SK-N-SH treated with all-trans-retinoic acid at 6 μM for 48 hours (cell line): ENCODE measurements around the gene RND2.

Experiments
- ATAC-seq: fragments of 200-7000 bp; cut with Tn5 transposase; 3 replicates; pipeline ENCODE4 v1.9.1; 2020; ENCODE audit warnings: mild to moderate bottlenecking, moderate library complexity
- ARNTL ChIP-seq: fragments of 450-650 bp; formaldehyde crosslinking; IDR thresholded peaks from 2 replicates; pipeline ENCODE4 v1.5.0; 2020; ENCODE audit warnings: low read depth, mild to moderate bottlenecking, moderate library complexity, borderline replicate concordance
- BACH2 ChIP-seq: fragments of 250-450 bp; sonication (Bioruptor Pico); IDR thresholded peaks from 2 replicates; pipeline ENCODE4 v1.9.0; 2021; ENCODE audit warnings: mild to moderate bottlenecking, borderline replicate concordance
- CSDC2 ChIP-seq: fragments of 250-450 bp; sonication (Bioruptor Pico); IDR thresholded peaks from 2 replicates; pipeline ENCODE4 v1.5.0; 2020; ENCODE audit warnings: mild to moderate bottlenecking, moderate library complexity
- CSRNP3 ChIP-seq: fragments of 250-450 bp; sonication (Bioruptor Pico); IDR thresholded peaks from 2 replicates; pipeline ENCODE4 v1.5.1; 2021; ENCODE audit warnings: mild to moderate bottlenecking, moderate library complexity
- ESRRG ChIP-seq: fragments of 250-450 bp; sonication (Bioruptor Pico); IDR thresholded peaks from 2 replicates; pipeline ENCODE4 v1.6.1; 2021; ENCODE audit warnings: mild to moderate bottlenecking
- GLIS3 ChIP-seq: fragments of 250-450 bp; sonication (Bioruptor Pico); IDR thresholded peaks from 2 replicates; pipeline ENCODE4 v1.5.0; 2020; ENCODE audit warnings: mild to moderate bottlenecking, moderate library complexity
- ISL1 ChIP-seq: fragments of 250-450 bp; sonication (Bioruptor Pico); IDR thresholded peaks from 2 replicates; pipeline ENCODE4 v2.1.2; 2022; ENCODE audit warnings: mild to moderate bottlenecking, moderate library complexity
- OSR1 ChIP-seq: fragments of 250-450 bp; sonication (Bioruptor Pico); IDR thresholded peaks from 2 replicates; pipeline ENCODE4 v1.8.0; 2022; ENCODE audit warnings: moderate library complexity, mild to moderate bottlenecking, inconsistent platforms
- POU6F1 ChIP-seq: fragments of 250-450 bp; sonication (Bioruptor Pico); IDR thresholded peaks from 2 replicates; pipeline ENCODE4 v1.8.0; 2021; ENCODE audit warnings: low read depth, mild to moderate bottlenecking, moderate library complexity, borderline replicate concordance
- PPARA ChIP-seq: fragments of 250-450 bp; sonication (Bioruptor Pico); IDR thresholded peaks from 2 replicates; pipeline ENCODE4 v1.5.0; 2020; ENCODE audit warnings: mild to moderate bottlenecking, borderline replicate concordance
- RARB ChIP-seq: fragments of 250-450 bp; sonication (Bioruptor Pico); IDR thresholded peaks from 2 replicates; pipeline ENCODE4 v1.8.0; 2021; ENCODE audit warnings: mild to moderate bottlenecking, moderate library complexity
- TCF4 ChIP-seq: fragments of 250-450 bp; sonication (Bioruptor Pico); IDR thresholded peaks from 2 replicates; pipeline ENCODE4 v1.8.0; 2021; ENCODE audit warnings: mild to moderate bottlenecking, moderate library complexity, borderline replicate concordance
- TOX ChIP-seq: fragments of 250-450 bp; sonication (Bioruptor Pico); IDR thresholded peaks from 2 replicates; pipeline ENCODE4 v1.8.0; 2021; ENCODE audit warnings: mild to moderate bottlenecking, moderate library complexity, borderline replicate concordance
- TSHZ2 ChIP-seq: fragments of 250-450 bp; sonication (Bioruptor Pico); IDR thresholded peaks from 2 replicates; pipeline ENCODE4 v1.5.0; 2020; ENCODE audit warnings: mild to moderate bottlenecking, moderate library complexity
- ZC3H10 ChIP-seq: fragments of 250-450 bp; sonication (Bioruptor Pico); IDR thresholded peaks from 2 replicates; pipeline ENCODE4 v1.5.1; 2021; ENCODE audit warnings: mild to moderate bottlenecking, moderate library complexity
- ZFP3 ChIP-seq: fragments of 250-450 bp; sonication (Bioruptor Pico); IDR thresholded peaks from 2 replicates; pipeline ENCODE4 v1.5.0; 2020; ENCODE audit warnings: mild to moderate bottlenecking, moderate library complexity
- ZNF8 ChIP-seq: fragments of 450-650 bp; formaldehyde crosslinking; IDR thresholded peaks from 2 replicates; pipeline ENCODE4 v1.5.0; 2020; ENCODE audit warnings: mild to moderate bottlenecking, moderate library complexity

RND2 gene

GRCh38 chr17:43010667-43011308, 14.2 kb upstream of the RND2 start (continued):
- TF ChIP-seq TOX (CRISPR knock-in tag), result no peak

- TF ChIP-seq ZFP3 (no peak), CSRNP3 (CRISPR knock-in tag) (no peak), TCF4 (CRISPR knock-in tag) (no peak), ZC3H10 (CRISPR knock-in tag) (no peak), ZNF8 (no peak), ARNTL (CRISPR knock-in tag) (no peak), ESRRG (CRISPR knock-in tag) (no peak), CSDC2 (CRISPR knock-in tag) (no peak)
- no peak for ATAC-seq
Observed at GRCh38 chr17:43011728-43012472, 13.1 kb upstream of the RND2 start.

- ATAC-seq, result no peak
- no peak for TF ChIP-seq ISL1 (CRISPR knock-in tag)
- TF ChIP-seq GLIS3, result no peak
Observed at GRCh38 chr17:43013296-43013695, 11.7 kb upstream of the RND2 start.

- TF ChIP-seq POU6F1 (CRISPR knock-in tag) (no peak), ZNF8 (no peak), ZFP3 (no peak), CSRNP3 (CRISPR knock-in tag) (no peak), CSDC2 (CRISPR knock-in tag) (no peak), PPARA (CRISPR knock-in tag) (no peak), TSHZ2 (CRISPR knock-in tag) (no peak), BACH2 (CRISPR knock-in tag) (no peak), GLIS3 (no peak), TCF4 (CRISPR knock-in tag) (no peak), ESRRG (CRISPR knock-in tag) (no peak), ARNTL (CRISPR knock-in tag) (no peak), RARB (no peak), OSR1 (CRISPR knock-in tag) (no peak), ISL1 (CRISPR knock-in tag) (no peak)
- ATAC-seq, result no peak
Observed at GRCh38 chr17:43014020-43014648, 10.9 kb upstream of the RND2 start.
